ENCODE data around the gene TACSTD2. TPM values are rescaled to one million over a fixed set of nuclear protein-coding genes. Genes with fewer than 3 reads are reported as not detected.

Gene TACSTD2
- polyA plus RNA-seq, 1 donor (not counting 4 experiments of a cell fraction or from before 2014, with no cell fraction given) = 382 TPM

DNA sequence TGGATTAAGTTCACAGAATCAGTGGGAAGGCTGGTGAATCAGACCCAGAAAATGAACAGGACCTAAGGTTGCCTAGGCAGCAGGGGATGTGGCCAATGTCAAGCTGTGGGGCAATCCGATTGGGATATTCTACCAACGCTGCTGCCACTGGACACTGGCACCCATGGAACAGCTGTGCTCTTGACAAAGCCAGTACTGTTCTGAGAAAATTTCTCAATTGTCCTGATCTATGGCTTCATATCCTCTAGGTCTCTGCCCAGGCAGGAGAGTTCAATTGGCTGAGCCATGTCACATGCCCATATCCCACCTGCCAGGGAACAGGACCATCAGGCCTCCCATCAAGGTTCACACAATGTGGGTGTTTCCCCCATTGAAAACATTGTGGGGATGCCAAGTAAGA is 6.2 kb downstream of the TACSTD2 start:
- Histone ChIP-seq H3K4me2 (ENCODE audit: control insufficient read depth, extremely low read depth, insufficient read depth, low read depth, low read length) (no peak overlapping the region), H3K9me3 (ENCODE audit: control insufficient read depth, low read depth, low read length) (no peaks in the 10 kb centered on the region), H2AFZ (ENCODE audit: control insufficient read depth, low read length) (no peak overlapping the region), H3K9me1 (ENCODE audit: control insufficient read depth, extremely low read depth, insufficient read depth, low read length) (no peaks in the 10 kb centered on the region), H3K36me3 (ENCODE audit: control insufficient read depth in 2 of 2, extremely low read depth in 1 of 2, insufficient read depth in 2 of 2, low read length in 2 of 2) (no peaks in the 10 kb centered on the region), H3K9ac (ENCODE audit: control insufficient read depth, extremely low read depth, insufficient read depth, low read length) (no peak overlapping the region), H4K20me1 (ENCODE audit: control insufficient read depth, extremely low read depth, insufficient read depth, low read length) (no peaks in the 10 kb centered on the region), H3K27ac (ENCODE audit: control insufficient read depth, insufficient read depth, low read length) (no peak overlapping the region), H3K27me3 (ENCODE audit: control insufficient read depth, extremely low read depth, insufficient read depth, low read length) (no peaks in the 10 kb centered on the region), H3K4me1 (ENCODE audit: control insufficient read depth, extremely low read depth, insufficient read depth, low read length) (peaks cover 35% of the 10 kb centered on the region), H3K4me3 (ENCODE audit: control insufficient read depth in 2 of 3, extremely low read depth in 1 of 3, insufficient read depth in 2 of 3, low read depth in 1 of 3, low read length in 3 of 3) (no peak overlapping the region), H3K79me2 (ENCODE audit: control insufficient read depth, insufficient read depth, low read length) (peaks cover 18% of the 10 kb centered on the region)
- no peak for DNase-seq (ENCODE audit: low read depth, low spot score)
- dilution Hi-C loops (cut with MboI; ENCODE audit: extremely low pct_ligation_motif_present, low sequenced_read_pairs) = no loop called here
- no peak for FAIRE-seq
- no peak for TF ChIP-seq EZH2 (IDR thresholded peaks at IDR 0.05; ENCODE audit: low read length)
- TF ChIP-seq, protein P1, sequence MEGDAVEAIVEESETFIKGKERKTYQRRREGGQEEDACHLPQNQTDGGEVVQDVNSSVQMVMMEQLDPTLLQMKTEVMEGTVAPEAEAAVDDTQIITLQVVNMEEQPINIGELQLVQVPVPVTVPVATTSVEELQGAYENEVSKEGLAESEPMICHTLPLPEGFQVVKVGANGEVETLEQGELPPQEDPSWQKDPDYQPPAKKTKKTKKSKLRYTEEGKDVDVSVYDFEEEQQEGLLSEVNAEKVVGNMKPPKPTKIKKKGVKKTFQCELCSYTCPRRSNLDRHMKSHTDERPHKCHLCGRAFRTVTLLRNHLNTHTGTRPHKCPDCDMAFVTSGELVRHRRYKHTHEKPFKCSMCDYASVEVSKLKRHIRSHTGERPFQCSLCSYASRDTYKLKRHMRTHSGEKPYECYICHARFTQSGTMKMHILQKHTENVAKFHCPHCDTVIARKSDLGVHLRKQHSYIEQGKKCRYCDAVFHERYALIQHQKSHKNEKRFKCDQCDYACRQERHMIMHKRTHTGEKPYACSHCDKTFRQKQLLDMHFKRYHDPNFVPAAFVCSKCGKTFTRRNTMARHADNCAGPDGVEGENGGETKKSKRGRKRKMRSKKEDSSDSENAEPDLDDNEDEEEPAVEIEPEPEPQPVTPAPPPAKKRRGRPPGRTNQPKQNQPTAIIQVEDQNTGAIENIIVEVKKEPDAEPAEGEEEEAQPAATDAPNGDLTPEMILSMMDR (optimal IDR thresholded peaks at IDR 0.05 in 1 of 3, IDR thresholded peaks at IDR 0.05 in 1 of 3, conservative IDR thresholded peaks at IDR 0.05 in 1 of 3; ENCODE audit: extremely low read depth in 1 of 3, insufficient read depth in 2 of 3, low read length in 3 of 3) = no peak

DNA sequence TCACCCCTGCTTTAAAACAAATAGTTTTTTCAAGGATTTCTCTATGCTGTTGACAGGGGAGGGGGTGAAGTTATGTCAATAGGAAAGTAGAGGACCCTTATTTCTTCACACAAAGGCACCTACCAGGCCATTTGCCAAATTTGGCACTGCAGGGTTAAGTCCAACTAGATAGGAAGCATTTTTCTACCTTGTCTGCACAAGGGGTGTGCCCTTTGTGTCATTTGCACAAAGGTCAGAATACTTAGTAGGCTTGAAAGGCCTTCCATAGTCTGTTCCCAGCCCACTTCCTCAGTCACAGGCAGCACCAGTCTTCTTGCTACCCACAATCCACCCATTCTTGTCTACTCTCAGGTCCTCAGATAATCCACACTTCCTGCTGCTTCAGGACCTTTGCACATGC is 7.0 kb downstream of the TACSTD2 start:
- Histone ChIP-seq H3K4me1 (ENCODE audit: control insufficient read depth, extremely low read depth, insufficient read depth, low read length) (peaks cover 35% of the 10 kb centered on the region), H3K36me3 (ENCODE audit: control insufficient read depth in 2 of 2, extremely low read depth in 1 of 2, insufficient read depth in 2 of 2, low read length in 2 of 2) (no peaks in the 10 kb centered on the region), H3K27me3 (ENCODE audit: control insufficient read depth, extremely low read depth, insufficient read depth, low read length) (no peaks in the 10 kb centered on the region), H3K9me3 (ENCODE audit: control insufficient read depth, low read depth, low read length) (no peaks in the 10 kb centered on the region), H3K9ac (ENCODE audit: control insufficient read depth, extremely low read depth, insufficient read depth, low read length) (no peak overlapping the region), H3K9me1 (ENCODE audit: control insufficient read depth, extremely low read depth, insufficient read depth, low read length) (no peaks in the 10 kb centered on the region), H3K4me3 (ENCODE audit: control insufficient read depth in 2 of 3, extremely low read depth in 1 of 3, insufficient read depth in 2 of 3, low read depth in 1 of 3, low read length in 3 of 3) (no peak overlapping the region), H3K79me2 (ENCODE audit: control insufficient read depth, insufficient read depth, low read length) (peaks cover 11% of the 10 kb centered on the region), H3K27ac (ENCODE audit: control insufficient read depth, insufficient read depth, low read length) (no peak overlapping the region), H4K20me1 (ENCODE audit: control insufficient read depth, extremely low read depth, insufficient read depth, low read length) (no peaks in the 10 kb centered on the region), H2AFZ (ENCODE audit: control insufficient read depth, low read length) (no peak overlapping the region), H3K4me2 (ENCODE audit: control insufficient read depth, extremely low read depth, insufficient read depth, low read depth, low read length) (no peak overlapping the region)
- DNase-seq (ENCODE audit: low read depth, low spot score) = no peak
- no peak for TF ChIP-seq EZH2 (IDR thresholded peaks at IDR 0.05; ENCODE audit: low read length)
- TF ChIP-seq, protein P1 (optimal IDR thresholded peaks at IDR 0.05 in 1 of 3, IDR thresholded peaks at IDR 0.05 in 1 of 3, conservative IDR thresholded peaks at IDR 0.05 in 1 of 3; ENCODE audit: extremely low read depth in 1 of 3, insufficient read depth in 2 of 3, low read length in 3 of 3) = no peak
- no peak for FAIRE-seq
- dilution Hi-C loops (cut with MboI; ENCODE audit: extremely low pct_ligation_motif_present, low sequenced_read_pairs) = no loop called here

All from keratinocyte (primary cell).